ENCODE measurements around the gene OSTF1. TPM values are rescaled to one million over a fixed set of nuclear protein-coding genes. Genes with fewer than 3 reads are reported as not detected.

The OSTF1 gene
- total RNA-seq, 1 experiment from 2014 or later, result 17.8 TPM

- no peaks in the 10 kb centered on the region; the same call in 1 of the 2 replicates for H3K36me3 Mint-ChIP-seq
- POLR2A ChIA-PET, result no interaction called here
- peaks cover 19% of the 10 kb centered on the region for H3K4me1 Mint-ChIP-seq
- CTCF ChIA-PET, result interaction anchor here (3.9 kb wide), 1 partner anchor 15 kb away, joined by 22 read pairs; no protein-coding TSS in a partner anchor
- peaks cover 14% of the 10 kb centered on the region for H3K9me3 Mint-ChIP-seq
- H3K27ac Mint-ChIP-seq, result no peak overlapping the region
- H3K4me3 Mint-ChIP-seq, result no peak overlapping the region
- ATAC-seq (no peak), DNase-seq (ENCODE audit: low spot score) (no peak)
- TF ChIP-seq ZNF423 (CRISPR knock-in tag; IDR thresholded peaks at IDR 0.05) (no peak), NFATC4 (CRISPR knock-in tag; IDR thresholded peaks at IDR 0.05) (no peak), ETV6 (CRISPR knock-in tag; IDR thresholded peaks at IDR 0.05) (no peak), E2F5 (CRISPR knock-in tag; IDR thresholded peaks at IDR 0.05) (no peak)
- no peaks in the 10 kb centered on the region for H3K27me3 Mint-ChIP-seq (ENCODE audit: low read depth)
These were observed 82.6 kb downstream of the OSTF1 start for GRCh38 chr9:75170898-75171360.

- ChIA-PET CTCF (interaction anchor here (1.1 kb wide), 1 partner anchor 10 kb away, joined by 6 read pairs; no protein-coding TSS in a partner anchor), POLR2A (no interaction called here)
- TF ChIP-seq NR3C1 (CRISPR knock-in tag; conservative IDR thresholded peaks at IDR 0.05; ENCODE audit: low read depth), result no peak
- no peak for TF ChIP-seq ZNF232 (CRISPR knock-in tag; IDR thresholded peaks at IDR 0.05)
- no peak for TF ChIP-seq E2F4 (CRISPR knock-in tag; IDR thresholded peaks at IDR 0.05; ENCODE audit: borderline replicate concordance, low read depth)
- no peak for TF ChIP-seq PREB (CRISPR knock-in tag; IDR thresholded peaks at IDR 0.05; ENCODE audit: borderline replicate concordance)
- no peak for TF ChIP-seq SP1 (CRISPR knock-in tag; conservative IDR thresholded peaks at IDR 0.05)
- no peak for TF ChIP-seq NR2C2 (CRISPR knock-in tag; IDR thresholded peaks at IDR 0.05)
- no peak for TF ChIP-seq SMAD3 (CRISPR knock-in tag; IDR thresholded peaks at IDR 0.05; ENCODE audit: borderline replicate concordance)
- TF ChIP-seq ZNF416 (CRISPR knock-in tag; IDR thresholded peaks at IDR 0.05), result no peak
- no peak for TF ChIP-seq HMGXB4 (CRISPR knock-in tag; IDR thresholded peaks at IDR 0.05)
- TF ChIP-seq FOXP4 (CRISPR knock-in tag; IDR thresholded peaks at IDR 0.05), result no peak
- no peak for TF ChIP-seq ZNF281 (CRISPR knock-in tag; IDR thresholded peaks at IDR 0.05)
- TF ChIP-seq MXD4 (CRISPR knock-in tag; IDR thresholded peaks at IDR 0.05; ENCODE audit: borderline replicate concordance), result no peak
- no peak for TF ChIP-seq MLX (CRISPR knock-in tag; IDR thresholded peaks at IDR 0.05)
- TF ChIP-seq SMAD4 (CRISPR knock-in tag; IDR thresholded peaks at IDR 0.05), result no peak
- TF ChIP-seq ZNF512 (CRISPR knock-in tag; IDR thresholded peaks at IDR 0.05; ENCODE audit: borderline replicate concordance), result no peak
- no peak for TF ChIP-seq FOXP1 (CRISPR knock-in tag; IDR thresholded peaks at IDR 0.05; ENCODE audit: borderline replicate concordance)
- ATAC-seq (no peak), DNase-seq (ENCODE audit: low spot score) (no peak)
- H3K4me1 Mint-ChIP-seq, result 0 out of 2 replicates have a peak, but pooled peaks cover 1% of the 10 kb centered on the region
- H3K27ac Mint-ChIP-seq, result no peak overlapping the region
- H3K9me3 Mint-ChIP-seq, result peaks cover 13% of the 10 kb centered on the region
- H3K27me3 Mint-ChIP-seq (ENCODE audit: low read depth), result no peaks in the 10 kb centered on the region
- H3K36me3 Mint-ChIP-seq, result no peaks in the 10 kb centered on the region
- no peak overlapping the region for H3K4me3 Mint-ChIP-seq
These were observed 87.1 kb downstream of the OSTF1 start for GRCh38 chr9:75175395-75175794.

Measured in WTC11 (cell line).